Measurements from ENCODE around the gene MAPK14. TPM values are rescaled to one million over a fixed set of nuclear protein-coding genes. Genes with fewer than 3 reads are reported as not detected.

The MAPK14 gene
- total RNA-seq, 4 donors from 2014 or later: 85.2 to 201 (median 124) TPM

DNA sequence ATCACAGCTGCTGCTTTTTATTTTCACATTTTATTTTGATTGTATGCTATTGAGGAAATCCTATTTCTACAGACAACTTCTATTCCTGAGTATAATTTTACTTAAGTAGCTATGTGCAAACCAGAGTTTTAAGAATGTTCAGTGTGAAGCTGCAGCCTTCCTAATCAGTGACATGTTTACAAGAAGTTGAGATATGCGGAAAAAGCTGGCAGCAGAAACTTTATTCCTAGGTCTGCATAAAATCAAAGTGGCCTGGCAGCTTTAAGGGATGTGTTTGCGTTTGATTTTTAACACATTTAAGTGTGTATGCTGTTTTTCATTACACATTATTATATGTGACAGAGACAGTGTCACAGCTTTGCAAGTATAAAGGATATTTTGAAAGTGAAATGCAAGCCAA, 26.3 kb downstream of the MAPK14 start:
- TF ChIP-seq CTCF (IDR thresholded peaks at IDR 0.05): no peak
- TF ChIP-seq POLR2A (IDR thresholded peaks at IDR 0.05): no peak
- WGBS, 2 donors: 89 to 91% methylated on average over 2 of the region's 2 CpGs
- H3K27ac ChIP-seq: no peak overlapping the region
- H3K4me3 ChIP-seq (replicated peaks in 1 of 3): no peak overlapping the region
- H3K4me1 ChIP-seq: peaks cover 13 to 26% of the 10 kb centered on the region in 2 donors
- H3K9me3 ChIP-seq: no peaks in the 10 kb centered on the region
- intact Hi-C loops (cut with DNase I): no loop called here
- no peaks in the 10 kb centered on the region for H3K27me3 ChIP-seq
- H3K36me3 ChIP-seq: no peaks in the 10 kb centered on the region
- no peak for DNase-seq

DNA sequence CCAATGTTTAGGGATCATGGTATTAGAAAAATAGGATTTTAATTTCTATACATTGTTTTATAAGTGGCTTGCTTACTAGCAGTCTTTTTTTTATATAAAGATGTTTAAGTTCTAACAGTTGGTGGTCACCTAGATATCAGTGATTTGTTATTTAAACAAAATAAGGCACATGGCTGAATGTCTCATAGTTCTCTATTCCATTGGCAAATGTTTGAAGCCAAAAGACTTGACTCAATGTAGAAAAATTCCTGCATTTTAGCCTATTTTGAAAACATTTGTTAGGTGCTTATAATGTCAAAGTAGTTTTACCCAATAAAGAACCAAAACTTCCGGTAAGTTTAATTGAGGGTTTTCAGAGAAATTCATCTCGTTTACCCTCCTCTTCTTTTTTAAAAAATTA, 26.8 kb downstream of the MAPK14 start:
- no peak overlapping the region for H3K27ac ChIP-seq

DNA sequence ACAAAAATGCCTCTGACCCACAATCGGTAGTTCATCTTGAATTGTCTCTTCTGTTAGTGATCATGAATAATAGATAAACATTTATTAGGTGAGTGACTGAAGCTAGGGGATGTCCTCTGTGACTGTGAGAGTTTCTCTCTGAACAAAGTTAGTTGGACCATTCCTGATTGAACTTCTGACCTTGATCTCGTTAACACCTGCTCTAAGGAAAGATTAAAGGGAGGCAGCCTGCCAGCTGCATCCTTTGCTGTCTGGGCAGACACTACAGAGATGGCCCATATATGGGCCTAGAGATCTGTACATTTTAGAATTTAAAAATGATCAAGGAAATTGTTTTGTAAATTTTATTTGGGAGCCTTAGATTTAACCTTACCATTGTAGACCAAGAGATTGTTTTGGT, 27.3 kb downstream of the MAPK14 start:
- intact Hi-C loops (cut with DNase I): no loop called here
- no peak for DNase-seq
- Histone ChIP-seq H3K36me3 (peaks cover 4 to 7% of the 10 kb centered on the region in 2 donors), H3K27ac (no peak overlapping the region), H3K4me3 (replicated peaks in 1 of 3) (no peak overlapping the region), H3K4me1 (peaks cover 7 to 21% of the 10 kb centered on the region in 2 donors), H3K27me3 (no peaks in the 10 kb centered on the region), H3K9me3 (no peaks in the 10 kb centered on the region)
- WGBS, 2 donors: 78 to 79% methylated on average over 2 of the region's 2 CpGs
- TF ChIP-seq CTCF (IDR thresholded peaks at IDR 0.05) (no peak), POLR2A (IDR thresholded peaks at IDR 0.05) (no peak)

More for the DNA sequence above, 26.8 kb downstream of the MAPK14 start:
- WGBS, 2 donors: 88% methylated on average over 2 of the region's 2 CpGs
- Histone ChIP-seq H3K4me1 (peaks cover 12 to 26% of the 10 kb centered on the region in 2 donors), H3K36me3 (peaks cover 0 to 1% of the 10 kb centered on the region in 2 donors), H3K9me3 (no peaks in the 10 kb centered on the region), H3K27me3 (no peaks in the 10 kb centered on the region), H3K4me3 (replicated peaks in 1 of 3) (no peak overlapping the region)
- intact Hi-C loops (cut with DNase I): no loop called here
- DNase-seq: no peak
- TF ChIP-seq POLR2A (IDR thresholded peaks at IDR 0.05) (no peak), CTCF (IDR thresholded peaks at IDR 0.05) (no peak)

- intact Hi-C loops (cut with DNase I): no loop called here
- no peak for DNase-seq
- Histone ChIP-seq H3K4me1 (peaks cover 0 to 10% of the 10 kb centered on the region in 2 donors), H3K27ac (no peak overlapping the region), H3K4me3 (replicated peaks in 1 of 3) (no peak overlapping the region), H3K27me3 (no peaks in the 10 kb centered on the region), H3K9me3 (no peaks in the 10 kb centered on the region), H3K36me3 (peaks cover 6 to 9% of the 10 kb centered on the region in 2 donors)
- WGBS, 2 donors: 74 to 75% methylated on average over 1 of the region's 1 CpG
- TF ChIP-seq CTCF (IDR thresholded peaks at IDR 0.05) (no peak), POLR2A (IDR thresholded peaks at IDR 0.05) (no peak)
Observed at GRCh38 chr6:36056178-36056577, 28.6 kb downstream of the MAPK14 start.

- Histone ChIP-seq H3K9me3 (no peaks in the 10 kb centered on the region), H3K4me3 (replicated peaks in 1 of 3) (no peak overlapping the region), H3K27ac (no peak overlapping the region), H3K4me1 (peaks cover 23 to 26% of the 10 kb centered on the region in 2 donors), H3K36me3 (peaks cover 6 to 9% of the 10 kb centered on the region in 2 donors), H3K27me3 (no peaks in the 10 kb centered on the region)
- DNase-seq: no peak
- TF ChIP-seq CTCF (IDR thresholded peaks at IDR 0.05) (no peak), POLR2A (IDR thresholded peaks at IDR 0.05) (no peak)
- WGBS, 2 donors: 46 to 49% methylated on average over 2 of the region's 2 CpGs
- intact Hi-C loops (cut with DNase I): no loop called here
Observed at GRCh38 chr6:36061236-36061635, 33.6 kb downstream of the MAPK14 start.
